Effector CD8-positive, alpha-beta T cell (primary cell): Measurements from ENCODE around the gene PLOD3.

ENCODE experiments used
- DNase-seq: peaks from one replicate; lab custom pipeline; 2025; lab: John Stamatoyannopoulos, UW

PLOD3 gene

DNA sequence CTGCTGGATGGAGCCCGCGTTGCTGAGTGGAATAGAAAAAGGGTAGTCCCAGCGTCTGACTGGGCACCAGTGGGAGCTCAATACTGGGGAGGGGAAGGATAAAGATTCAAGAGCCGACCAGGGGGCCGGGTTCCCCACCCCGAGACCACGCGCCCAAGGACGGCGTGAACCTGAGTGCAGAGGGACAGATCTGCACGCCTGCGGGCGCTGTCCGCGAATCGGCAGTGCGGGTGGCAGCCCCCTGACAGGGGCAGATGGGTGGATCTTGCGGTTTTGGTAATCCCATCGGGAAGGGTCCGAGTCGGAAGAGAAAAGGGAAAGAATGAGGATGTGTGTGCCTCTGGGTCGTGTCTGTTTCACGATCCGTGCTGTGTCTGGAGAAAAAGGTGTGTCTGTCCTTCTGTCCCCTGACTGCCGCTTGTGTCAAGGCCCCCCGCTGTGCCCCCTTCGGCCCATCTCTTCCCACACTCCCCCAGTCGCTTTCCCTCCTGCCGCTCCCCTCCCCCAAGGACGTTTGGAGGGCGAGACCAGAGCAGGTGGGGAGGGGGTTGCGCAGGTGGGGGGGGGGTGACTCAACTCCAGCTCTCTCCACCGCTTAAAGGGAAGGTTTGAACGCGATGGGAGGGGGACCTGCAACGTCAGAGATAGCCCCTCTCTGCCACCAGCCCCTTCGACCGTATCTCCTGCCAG, 51.3 kb downstream of the PLOD3 start:
- DNase-seq: no peak

DNA sequence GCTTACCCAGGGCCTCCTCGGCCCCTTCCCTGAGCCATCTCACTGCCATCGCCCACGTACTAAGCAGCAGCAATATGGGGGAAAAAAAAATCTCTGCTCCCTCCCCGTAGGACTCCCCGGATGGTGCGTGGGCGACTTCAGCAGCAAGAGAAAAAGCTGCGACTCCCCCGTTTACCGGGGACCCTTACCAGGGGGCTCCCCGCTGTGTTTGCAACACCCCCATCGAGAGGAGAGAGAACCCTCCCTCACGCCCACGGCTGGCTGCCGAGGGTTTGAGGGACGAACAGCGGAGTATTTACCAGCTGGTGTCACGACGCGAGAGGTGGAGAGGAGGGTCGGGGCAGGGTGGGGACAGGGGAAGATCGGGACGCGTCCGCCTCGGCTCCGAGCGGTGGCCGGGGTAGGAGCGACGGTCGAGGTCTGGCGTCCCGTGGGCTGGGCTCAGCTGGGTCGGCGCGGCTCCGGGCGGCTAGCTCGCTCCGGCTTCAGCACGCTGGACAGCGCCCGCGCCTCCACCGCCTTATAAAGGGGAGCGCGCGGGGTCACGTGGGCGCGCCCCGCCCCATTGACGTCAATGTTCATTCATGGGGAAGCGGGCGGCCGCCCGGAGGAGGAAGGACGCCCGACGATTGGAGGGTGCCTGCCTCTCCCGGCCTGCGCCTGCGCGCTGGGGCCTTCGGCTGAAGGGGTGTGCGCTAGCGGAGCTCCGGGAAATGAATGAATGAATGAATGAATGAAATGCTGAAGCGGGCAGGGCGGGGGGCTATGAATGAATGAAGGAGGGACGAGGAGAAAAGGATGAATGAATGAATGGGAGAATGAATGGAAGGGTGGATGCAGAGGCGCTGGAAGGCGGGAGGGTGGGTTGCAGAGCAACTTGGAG, 52.1 kb downstream of the PLOD3 start, which contains the start of gene VGF:
Gene VGF (minus strand): TSS at position 495 of the 883 bp plus-strand sequence. CDS start 726 bp downstream, outside the sequence.
- peak; percentile 83 for DNase-seq

DNA sequence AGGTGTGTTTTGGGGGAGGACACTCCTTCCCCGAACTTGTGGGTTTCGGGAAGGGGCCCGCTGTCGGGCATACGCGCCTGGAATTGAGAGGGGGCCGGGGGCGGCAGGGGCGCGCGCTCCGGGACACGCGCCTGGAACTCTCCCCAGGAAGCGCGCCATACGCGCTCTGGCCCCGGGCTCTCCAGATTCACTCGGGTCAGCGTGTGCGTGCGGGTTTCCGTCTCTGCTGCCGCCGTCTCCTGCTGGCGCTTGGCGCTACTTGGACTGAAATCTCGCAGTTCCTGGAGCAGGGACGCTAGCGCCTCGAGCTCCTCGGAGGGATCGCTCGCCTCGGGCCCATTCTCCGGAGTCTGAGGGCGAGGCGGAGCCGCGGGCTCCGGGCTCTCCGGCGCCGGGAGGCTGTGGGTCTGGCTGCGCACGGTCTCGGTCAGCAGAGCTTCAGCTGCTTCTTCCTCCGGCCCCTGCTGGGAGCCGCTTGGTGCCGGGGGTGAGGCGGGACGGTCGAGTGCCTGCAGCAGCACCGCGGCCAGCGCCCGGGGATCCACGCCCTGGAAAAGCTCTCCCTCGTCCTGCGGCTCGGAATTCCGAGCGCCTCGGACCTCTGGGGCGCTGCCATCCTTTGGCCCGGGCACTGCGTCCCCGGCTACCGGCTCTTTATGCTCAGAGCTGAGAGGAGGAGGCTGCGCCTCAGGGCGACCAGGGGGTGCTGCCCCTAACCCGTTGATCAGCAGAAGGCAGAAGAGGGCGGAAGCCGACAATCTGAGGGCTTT, 53.1 kb downstream of the PLOD3 start:
- DNase-seq: no peak

DNA sequence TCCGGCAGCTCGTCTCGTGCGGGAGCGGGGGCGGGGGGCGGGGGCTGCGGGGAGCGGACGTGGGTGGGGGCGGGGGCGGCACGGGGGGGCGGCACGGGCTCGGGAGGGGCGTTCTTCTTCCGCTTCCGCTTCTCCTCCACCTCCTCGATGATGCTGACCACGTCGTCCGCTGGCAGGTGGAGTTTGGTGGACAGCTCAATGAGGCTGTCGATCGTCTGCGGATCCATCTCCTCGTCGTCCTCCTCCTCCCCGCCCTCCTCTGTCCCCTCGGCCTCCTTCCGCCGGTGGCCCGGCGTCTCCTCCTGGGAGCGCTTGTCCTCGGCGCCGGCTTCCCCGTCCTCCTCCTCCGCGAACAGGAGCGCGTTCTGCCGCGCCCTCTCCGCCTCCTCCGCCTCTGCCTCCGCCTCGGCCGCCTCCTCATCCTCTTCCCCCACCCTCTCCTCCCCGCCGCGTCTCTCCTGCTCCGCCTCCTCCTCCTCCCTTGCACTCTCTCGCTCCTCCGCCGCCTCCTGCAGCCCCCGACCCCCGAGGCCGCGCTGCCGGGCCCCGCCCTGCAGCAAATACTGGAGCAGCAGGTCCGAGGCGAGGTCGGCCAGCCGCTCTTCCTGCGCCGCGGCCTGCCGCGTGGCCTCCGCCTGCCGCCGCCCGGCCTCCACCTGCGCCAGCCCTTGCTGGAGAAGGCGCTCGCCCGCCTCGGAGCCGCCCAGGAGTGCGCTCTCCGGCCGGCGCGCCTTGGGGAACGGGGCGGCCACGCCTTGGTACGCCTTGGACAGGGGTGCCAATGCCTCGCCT, 53.9 kb downstream of the PLOD3 start:
- no peak for DNase-seq

DNA sequence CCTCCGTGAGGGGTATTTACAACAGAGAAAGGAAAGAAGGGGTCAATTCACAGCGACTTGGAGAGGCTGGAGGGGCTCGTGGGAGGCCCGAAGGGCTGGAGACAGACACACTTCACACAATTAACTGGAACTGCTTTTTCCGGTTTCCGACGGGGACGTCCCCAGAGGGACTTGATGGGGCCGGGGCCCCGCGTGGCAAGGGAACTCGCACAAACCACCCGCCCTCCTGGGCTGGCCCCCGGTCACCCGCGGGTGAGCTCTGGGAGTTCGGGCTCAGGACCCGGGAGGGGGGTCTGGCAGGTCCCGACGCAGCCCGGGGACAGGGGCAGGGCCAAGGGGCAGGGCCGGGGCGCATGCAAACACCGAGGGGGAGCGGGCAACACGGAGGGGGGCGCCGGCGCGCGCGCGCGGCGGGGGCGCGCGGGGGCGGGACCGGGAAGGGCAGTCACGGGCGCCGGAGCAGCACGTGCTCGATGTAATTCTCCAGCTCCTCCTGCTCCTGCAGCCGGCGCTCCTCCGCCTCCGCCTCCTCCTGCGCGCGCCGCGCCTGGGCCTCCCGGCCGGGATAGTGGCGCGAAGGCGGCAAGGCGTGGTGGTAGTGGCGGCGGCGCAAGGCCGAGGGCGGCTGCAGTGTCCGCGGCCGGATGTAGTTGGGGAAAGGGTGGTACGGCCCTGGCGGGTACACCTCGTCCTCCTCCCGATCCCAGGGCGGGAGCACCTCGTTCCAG, 54.7 kb downstream of the PLOD3 start:
- DNase-seq: no peak

DNA sequence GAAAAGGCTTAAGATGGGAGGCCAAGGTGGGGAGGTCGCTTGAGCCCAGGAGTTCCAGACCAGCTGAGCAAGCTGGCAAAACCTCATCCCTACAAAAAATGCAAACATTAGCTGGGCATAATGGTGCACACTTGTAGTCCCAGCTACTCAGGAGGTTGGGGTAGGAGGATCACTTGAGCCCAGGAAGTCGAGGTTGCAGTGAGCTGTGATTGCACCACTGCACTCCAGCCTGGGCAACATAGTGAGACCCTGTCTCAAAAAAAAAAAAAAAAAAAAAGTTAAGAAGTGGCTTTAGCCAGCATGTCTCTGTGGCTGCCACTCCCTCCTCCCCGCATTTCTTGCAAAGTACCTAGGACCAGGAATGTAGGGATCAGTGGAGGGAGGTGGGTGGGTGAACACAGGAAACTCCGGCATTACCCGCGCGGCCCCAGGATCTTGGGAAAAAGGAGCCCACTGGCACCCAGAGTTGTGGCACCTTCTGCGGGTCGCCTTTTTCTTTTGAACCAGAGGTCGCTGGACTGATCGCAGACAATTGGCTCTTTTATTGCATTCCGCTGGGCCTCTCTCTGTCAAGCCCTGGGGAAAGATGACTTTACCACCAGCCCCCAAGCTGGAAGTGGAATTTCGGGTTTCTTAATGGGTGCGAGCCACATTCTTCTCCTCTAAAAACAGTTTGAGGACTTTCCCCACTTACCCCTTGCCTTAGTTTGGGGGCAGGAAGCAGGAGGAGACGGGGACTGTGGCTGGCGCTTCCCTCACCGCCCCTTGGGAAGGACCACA, 55.5 kb downstream of the PLOD3 start:
- DNase-seq: no peak

DNA sequence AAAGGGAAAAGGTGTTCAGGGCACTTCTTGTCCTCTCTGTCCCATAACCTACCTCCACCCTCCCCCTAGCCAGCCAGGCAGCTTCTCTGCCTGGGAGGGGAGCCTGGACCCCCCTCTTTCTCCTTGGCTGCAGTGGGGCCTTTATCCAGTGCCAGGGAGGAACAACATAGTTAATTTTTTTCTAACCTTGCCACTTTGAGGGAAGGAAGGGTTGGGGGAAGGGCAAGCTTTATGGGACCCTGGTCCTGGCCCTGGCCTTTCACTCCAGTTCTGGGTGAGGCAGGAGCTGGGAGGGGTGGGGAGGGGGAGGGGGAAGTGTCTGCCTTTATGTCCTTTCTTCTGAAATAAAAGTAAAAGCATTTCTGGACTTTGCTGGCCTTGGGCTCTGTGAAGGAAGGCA, 56.5 kb downstream of the PLOD3 start:
- no peak for DNase-seq

DNA sequence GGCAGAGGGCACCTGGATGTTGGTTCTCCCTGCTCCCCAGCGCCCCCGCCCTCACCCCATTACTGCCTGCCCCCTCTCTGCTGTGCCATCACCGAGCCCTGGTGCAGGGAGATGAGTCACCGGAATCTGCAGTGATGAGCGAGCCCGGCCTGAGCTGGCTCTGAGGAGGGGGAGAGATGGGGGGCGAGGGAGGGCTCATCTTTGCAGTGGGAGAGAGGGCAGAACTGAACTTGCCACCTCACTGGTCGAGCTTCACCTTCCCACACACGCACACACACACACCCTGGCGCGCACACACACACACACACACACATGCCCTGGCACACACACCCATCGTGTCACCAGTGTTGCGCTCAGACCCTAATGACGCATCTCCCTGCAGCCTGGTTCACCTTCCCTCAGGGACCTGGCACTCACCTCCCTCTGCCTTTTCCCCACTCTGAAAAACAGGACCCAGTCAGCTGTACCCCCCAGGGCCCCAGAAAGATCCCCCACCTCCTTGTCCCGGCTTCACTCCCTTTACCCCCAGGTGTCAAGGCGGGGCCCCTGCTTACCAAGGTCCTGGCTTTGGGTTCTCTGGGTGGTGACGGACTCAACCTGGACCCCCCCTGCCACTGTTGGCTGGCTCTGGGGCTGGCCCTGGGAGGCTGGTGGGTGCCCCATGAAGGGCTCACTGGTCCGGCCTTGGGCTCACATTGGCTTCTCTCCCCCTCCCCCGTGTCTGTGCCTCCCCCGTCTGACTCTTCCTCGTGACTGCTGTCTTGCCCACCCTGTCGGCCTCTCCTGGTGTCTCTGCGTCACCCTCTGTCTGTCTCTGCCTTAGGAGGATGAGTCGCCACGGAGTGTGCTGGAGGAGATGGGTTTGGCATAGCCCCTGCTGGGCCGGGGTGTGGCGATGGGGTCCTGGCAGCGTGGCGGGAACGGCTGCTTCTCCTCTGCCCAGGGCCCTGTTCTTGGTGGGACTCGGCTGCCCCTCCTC, 57.4 kb downstream of the PLOD3 start:
- no peak for DNase-seq

DNA sequence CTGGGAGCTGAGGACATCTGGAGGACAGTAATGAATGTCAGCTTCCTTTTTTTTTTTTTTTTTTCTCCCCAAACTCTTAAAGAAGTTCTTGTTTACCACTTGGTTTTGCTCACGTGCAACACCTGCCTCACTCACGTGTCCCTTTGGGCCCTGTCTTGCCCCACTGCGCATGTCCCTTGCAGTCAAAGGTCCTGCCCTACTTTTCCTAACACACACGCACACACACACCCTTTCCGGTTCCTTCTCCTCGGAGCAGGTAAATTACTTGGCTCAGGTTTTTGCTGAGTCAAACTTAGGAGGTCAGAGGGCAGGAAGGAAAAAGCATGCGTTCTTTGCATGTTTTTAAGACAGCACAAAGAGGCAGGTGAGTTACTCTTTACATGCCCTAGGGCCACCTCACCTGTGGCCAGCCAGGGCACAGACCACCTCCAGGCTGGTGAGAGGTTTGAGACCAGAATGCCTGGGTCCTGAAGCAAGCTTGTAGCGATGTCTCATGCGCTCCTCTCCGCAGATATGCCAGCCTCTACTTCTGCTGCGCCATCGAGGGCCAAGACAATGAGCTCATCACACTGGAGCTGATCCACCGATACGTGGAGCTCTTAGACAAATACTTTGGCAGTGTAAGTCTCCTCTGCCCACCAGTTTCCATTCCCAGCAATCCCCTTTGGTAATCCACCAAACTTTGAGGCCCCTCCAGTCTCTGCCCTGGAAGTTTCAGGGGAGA, 60.4 kb downstream of the PLOD3 start:
- DNase-seq: no peak

DNA sequence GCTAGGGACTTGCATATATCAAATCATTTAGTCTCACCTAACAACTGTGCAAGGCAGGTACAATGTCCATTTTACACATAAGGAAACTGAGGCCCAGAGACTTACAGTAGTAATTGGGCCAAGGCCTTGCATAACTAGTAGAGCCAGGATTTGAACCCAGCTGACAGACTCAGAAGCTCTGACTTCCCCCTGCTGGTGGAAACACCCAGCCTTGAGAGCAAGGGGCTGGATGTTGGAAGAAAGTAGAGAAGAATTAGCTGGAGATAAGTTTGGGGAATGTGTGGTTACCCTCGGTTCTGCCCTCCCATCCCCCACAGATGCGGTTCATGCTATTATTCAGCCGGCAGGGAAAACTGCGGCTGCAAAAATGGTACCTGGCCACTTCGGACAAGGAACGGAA, 61.1 kb downstream of the PLOD3 start:
- DNase-seq: no peak
